Measurements from ENCODE around the gene CFAP91.
"Not testable (repeated sequence)": the region's sequence is repeated elsewhere in the genome, so short reads cannot be mapped to it uniquely, and the experiment has no call there.

Gene CFAP91

GRCh38 chr3:119678209-119678608, 24.6 kb upstream of the CFAP91 start:
- not testable (repeated sequence) for DNase-seq

- no peak for DNase-seq
These were observed 22.9 kb upstream of the CFAP91 start for GRCh38 chr3:119679874-119680273.

GRCh38 chr3:119681279-119681678, 21.5 kb upstream of the CFAP91 start:
- DNase-seq, result peak; percentile 33

GRCh38 chr3:119683421-119683820, 19.4 kb upstream of the CFAP91 start:
- no peak for DNase-seq

- DNase-seq, result peak; percentile 24
These were observed 12.7 kb upstream of the CFAP91 start for GRCh38 chr3:119690043-119690656.

GRCh38 chr3:119695480-119695879, 7.3 kb upstream of the CFAP91 start:
- DNase-seq, result peak; percentile 23

- no peak for DNase-seq
These were observed 5.4 kb upstream of the CFAP91 start for GRCh38 chr3:119697394-119697793.

- no peak for DNase-seq
These were observed 2.4 kb upstream of the CFAP91 start for GRCh38 chr3:119700269-119700919.

GRCh38 chr3:119700920-119701734, 1.7 kb upstream of the CFAP91 start:
- no peak for DNase-seq

GRCh38 chr3:119703820-119704531, 1.2 kb downstream of the CFAP91 start:
- DNase-seq, result no peak

GRCh38 chr3:119715105-119715504, 12.3 kb downstream of the CFAP91 start:
- DNase-seq, result no peak

GRCh38 chr3:119716998-119717397, 14.2 kb downstream of the CFAP91 start:
- no peak for DNase-seq

- no peak for DNase-seq
These were observed 14.7 kb downstream of the CFAP91 start for GRCh38 chr3:119717520-119717919.

- DNase-seq, result no peak
These were observed 20.2 kb downstream of the CFAP91 start for GRCh38 chr3:119723022-119723421.

GRCh38 chr3:119726909-119727308, 24.1 kb downstream of the CFAP91 start:
- DNase-seq, result no peak

- DNase-seq, result no peak
These were observed 27.2 kb downstream of the CFAP91 start for GRCh38 chr3:119729996-119730395.

- DNase-seq, result no peak
These were observed 28.9 kb downstream of the CFAP91 start for GRCh38 chr3:119731560-119732343.

- DNase-seq, result no peak
These were observed 31.0 kb downstream of the CFAP91 start for GRCh38 chr3:119733812-119734211.

- no peak for DNase-seq
These were observed 35.9 kb downstream of the CFAP91 start for GRCh38 chr3:119738741-119739140.

GRCh38 chr3:119741657-119742590, 39.1 kb downstream of the CFAP91 start:
- DNase-seq, result no peak

GRCh38 chr3:119743921-119744320, 41.1 kb downstream of the CFAP91 start:
- DNase-seq, result no peak

All from COR-L47 (cell line).